HEK293 (cell line): ENCODE results near the gene MAML3.

Experiments
- CTCF ChIA-PET: fragments of 350-600 bp; formaldehyde crosslinking; extraction: SDS; loops from one replicate; lab custom pipeline; 2021; ENCODE audit warnings: antibody characterized with exemption; lab: Yijun Ruan, JAX
- POLR2A ChIA-PET: fragments of 300-600 bp; formaldehyde crosslinking; extraction: SDS; loops from one replicate; lab custom pipeline; 2020; ENCODE audit warnings: antibody characterized with exemption, inconsistent platforms; lab: Yijun Ruan, JAX
- H3K27ac ChIP-seq: fragments of 200-500 bp; sonication (Bioruptor generic); 2 replicates; pipeline ENCODE4 v1.5.1; 2014; ENCODE audit warnings: low read depth, low read length, control low read depth, inconsistent platforms; ENCODE audit errors: extremely low read depth
- H3K36me3 ChIP-seq, 2 experiments: fragments of 200-500 bp in 1 of 2; sonication (Bioruptor generic) in 1 of 2; 1 replicate in 1 of 2; 2 replicates in 1 of 2; pipeline ENCODE4 v1.5.1; 2014 to 2017; ENCODE audit warnings: inconsistent platforms in 2 of 2, low read length in 2 of 2; ENCODE audit not compliant: control insufficient read depth in 2 of 2, insufficient read depth in 1 of 2
- H3K4me1 ChIP-seq: fragments of 200-500 bp; sonication (Bioruptor generic); 2 replicates; pipeline ENCODE4 v1.5.1; 2014; ENCODE audit warnings: mild to moderate bottlenecking, low read length, inconsistent platforms; ENCODE audit not compliant: control insufficient read depth, insufficient read depth
- H3K4me3 ChIP-seq: 2 replicates; pipeline ENCODE4 v1.5.1; 2011; ENCODE audit warnings: low read depth, mild to moderate bottlenecking, control low read depth, low read length, moderate library complexity
- H3K9me3 ChIP-seq: fragments of 200-500 bp; sonication (Bioruptor generic); 2 replicates; pipeline ENCODE4 v1.5.1; 2014; ENCODE audit warnings: low read depth, low read length, inconsistent platforms; ENCODE audit not compliant: control insufficient read depth, insufficient read depth
- BCL11B ChIP-seq: fragments of 450-650 bp; formaldehyde crosslinking; IDR thresholded peaks from 2 replicates; pipeline ENCODE4 v1.5.1; 2016; ENCODE audit warnings: low read depth, missing biosample characterization, missing genetic modification characterization
- BCL6B ChIP-seq: fragments of 450-650 bp; formaldehyde crosslinking; IDR thresholded peaks from 2 replicates; pipeline ENCODE4 v1.5.1; 2017; ENCODE audit warnings: missing biosample characterization, missing genetic modification characterization
- IKZF3 ChIP-seq: fragments of 450-650 bp; IDR thresholded peaks from 2 replicates; pipeline ENCODE4 v1.5.0; 2018; ENCODE audit warnings: missing biosample characterization, mild to moderate bottlenecking, missing genetic modification characterization, moderate library complexity
- PATZ1 ChIP-seq: fragments of 450-650 bp; formaldehyde crosslinking; IDR thresholded peaks from 2 replicates; pipeline ENCODE4 v1.5.1; 2016; ENCODE audit warnings: missing biosample characterization, missing genetic modification characterization
- SETDB1 ChIP-seq: IDR thresholded peaks from one replicate; pipeline ENCODE4 v1.6.1; 2017; ENCODE audit warnings: mild to moderate bottlenecking, low read length, moderate library complexity, mixed read lengths; ENCODE audit not compliant: insufficient read length
- ZBTB20 ChIP-seq: fragments of 450-650 bp; formaldehyde crosslinking; IDR thresholded peaks from 2 replicates; pipeline ENCODE4 v1.5.1; 2016; ENCODE audit warnings: missing biosample characterization, missing genetic modification characterization
- ZBTB8A ChIP-seq: fragments of 450-650 bp; formaldehyde crosslinking; IDR thresholded peaks from 2 replicates; pipeline ENCODE4 v1.5.1; 2016; ENCODE audit warnings: missing biosample characterization, missing genetic modification characterization
- ZNF175 ChIP-seq: fragments of 450-650 bp; formaldehyde crosslinking; IDR thresholded peaks from 2 replicates; pipeline ENCODE4 v1.5.1; 2016; ENCODE audit warnings: missing biosample characterization, missing genetic modification characterization
- ZNF341 ChIP-seq: fragments of 450-650 bp; formaldehyde crosslinking; IDR thresholded peaks from 2 replicates; pipeline ENCODE4; 2016; ENCODE audit warnings: low read depth, missing biosample characterization, missing genetic modification characterization
- ZNF398 ChIP-seq: fragments of 450-650 bp; formaldehyde crosslinking; IDR thresholded peaks from 2 replicates; pipeline ENCODE4 v1.5.1; 2017; ENCODE audit warnings: missing biosample characterization, missing genetic modification characterization
- ZNF404 ChIP-seq: fragments of 450-650 bp; formaldehyde crosslinking; IDR thresholded peaks from 2 replicates; pipeline ENCODE4 v1.5.1; 2017; ENCODE audit warnings: missing biosample characterization, missing genetic modification characterization
- ZNF521 ChIP-seq: fragments of 450-650 bp; formaldehyde crosslinking; IDR thresholded peaks from 2 replicates; pipeline ENCODE4 v1.5.1; 2017; ENCODE audit warnings: missing biosample characterization, mild to moderate bottlenecking, missing genetic modification characterization
- ZNF530 ChIP-seq: fragments of 450-650 bp; formaldehyde crosslinking; IDR thresholded peaks from 2 replicates; pipeline ENCODE4 v1.5.1; 2016; ENCODE audit warnings: low read depth, missing biosample characterization, missing genetic modification characterization
- ZNF658 ChIP-seq: fragments of 450-650 bp; formaldehyde crosslinking; IDR thresholded peaks from 2 replicates; pipeline ENCODE4; 2016; ENCODE audit warnings: missing biosample characterization, missing genetic modification characterization
- ZNF670 ChIP-seq: fragments of 450-650 bp; formaldehyde crosslinking; IDR thresholded peaks from 2 replicates; pipeline ENCODE4 v1.5.1; 2016; ENCODE audit warnings: missing biosample characterization, missing genetic modification characterization, low read depth
- ZNF776 ChIP-seq: fragments of 450-650 bp; formaldehyde crosslinking; IDR thresholded peaks from 2 replicates; pipeline ENCODE4 v1.5.0; 2017; ENCODE audit warnings: missing biosample characterization, missing genetic modification characterization, borderline replicate concordance
- ZNF843 ChIP-seq: fragments of 450-650 bp; formaldehyde crosslinking; IDR thresholded peaks from 2 replicates; pipeline ENCODE4 v1.5.1; 2016; ENCODE audit warnings: missing biosample characterization, missing genetic modification characterization
- ZSCAN16 ChIP-seq: fragments of 450-650 bp; formaldehyde crosslinking; IDR thresholded peaks from 2 replicates; pipeline ENCODE4 v1.5.1; 2016; ENCODE audit warnings: missing biosample characterization, missing genetic modification characterization
- ZSCAN18 ChIP-seq: fragments of 450-650 bp; formaldehyde crosslinking; IDR thresholded peaks from 2 replicates; pipeline ENCODE4 v1.5.1; 2016; ENCODE audit warnings: missing biosample characterization, missing genetic modification characterization

MAML3 gene

GRCh38 chr4:139919521-139919920, 234.5 kb downstream of the MAML3 start:
- Histone ChIP-seq H3K4me1 (peaks cover 5% of the 10 kb centered on the region; the same call in 1 of the 2 replicates), H3K9me3 (no peaks in the 10 kb centered on the region), H3K4me3 (no peak overlapping the region), H3K27ac (no peak overlapping the region), H3K36me3 (no peaks in the 10 kb centered on the region)
- TF ChIP-seq BCL11B (no peak), ZNF175 (tag by site-specific recombination) (no peak), ZNF658 (no peak), ZNF843 (tag by site-specific recombination) (no peak), ZNF670 (tag by site-specific recombination) (no peak), ZNF398 (no peak), PATZ1 (no peak), ZNF404 (tag by site-specific recombination) (no peak), ZNF521 (tag by site-specific recombination) (no peak), ZNF530 (tag by site-specific recombination) (no peak), BCL6B (tag by site-specific recombination) (no peak), ZBTB8A (tag by site-specific recombination) (no peak), ZBTB20 (tag by site-specific recombination) (no peak), ZSCAN16 (tag by site-specific recombination) (no peak), IKZF3 (no peak), ZSCAN18 (tag by site-specific recombination) (no peak)
- ChIA-PET POLR2A (no interaction called here), CTCF (no interaction called here)

- Histone ChIP-seq H3K36me3 (no peaks in the 10 kb centered on the region), H3K27ac (no peak overlapping the region), H3K4me1 (peaks cover 5% of the 10 kb centered on the region; the same call in 1 of the 2 replicates), H3K9me3 (no peaks in the 10 kb centered on the region), H3K4me3 (no peak overlapping the region)
- CTCF ChIA-PET, result no interaction called here
- POLR2A ChIA-PET, result no interaction called here
- TF ChIP-seq ZNF341 (tag by site-specific recombination), result no peak
These were observed 235.0 kb downstream of the MAML3 start for GRCh38 chr4:139919004-139919403.

DNA sequence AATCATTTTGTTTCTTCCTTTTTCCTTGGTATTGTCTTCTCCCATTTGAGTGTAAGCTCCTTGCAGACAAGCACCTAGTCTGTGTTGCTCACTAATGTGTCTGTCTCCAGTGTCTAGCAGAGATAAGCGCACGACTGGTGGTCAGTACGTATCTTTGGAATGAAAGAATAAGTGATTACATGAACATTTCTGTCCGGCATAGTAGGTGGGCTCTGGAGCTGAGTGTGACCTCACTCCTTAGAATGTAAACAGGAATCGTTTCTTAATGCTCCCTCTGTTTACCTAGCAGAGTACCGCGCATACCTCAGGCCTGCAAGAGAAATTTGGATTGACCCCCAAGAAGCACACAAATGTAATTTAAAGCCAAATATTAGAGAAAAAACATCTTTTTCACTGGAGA, 235.4 kb downstream of the MAML3 start:
- ChIA-PET POLR2A (no interaction called here), CTCF (interaction anchor here (0.6 kb wide), 1 partner anchor 265 kb away, joined by 3 read pairs; no protein-coding TSS in a partner anchor)
- Histone ChIP-seq H3K4me1 (peaks cover 10% of the 10 kb centered on the region; the same call in 1 of the 2 replicates), H3K9me3 (no peaks in the 10 kb centered on the region), H3K4me3 (no peak overlapping the region), H3K36me3 (no peaks in the 10 kb centered on the region), H3K27ac (no peak overlapping the region)
- TF ChIP-seq SETDB1, result peak; percentile 35
- TF ChIP-seq ZNF776 (tag by site-specific recombination), result no peak
